ENCODE measurements around the gene JMJD7.

Gene JMJD7

GRCh38 chr15:41852736-41853590 lies 25.1 kb downstream of the JMJD7 start:
- Histone ChIP-seq H3K4me1 (ENCODE audit: insufficient read depth, low read length) (no peaks in the 10 kb centered on the region), H3K9me3 (ENCODE audit: insufficient read depth, low read length, severe bottlenecking) (no peaks in the 10 kb centered on the region), H3K36me3 (ENCODE audit: insufficient read depth, low read length) (0 out of 2 replicates have a peak, but pooled peaks cover 3% of the 10 kb centered on the region), H3K9ac (ENCODE audit: low read depth, low read length) (no peak overlapping the region), H3K27ac (ENCODE audit: low read length) (no peak overlapping the region), H3K27me3 (ENCODE audit: insufficient read depth, low read length, poor library complexity) (no peaks in the 10 kb centered on the region), H2AFZ (ENCODE audit: low read depth, low read length) (no peak overlapping the region), H3K4me3 (ENCODE audit: low read depth in 1 of 2, low read length in 2 of 2) (no peak overlapping the region), H3K4me2 (ENCODE audit: insufficient read depth, low read length) (no peak overlapping the region), H4K20me1 (ENCODE audit: insufficient read depth, low read length) (no peaks in the 10 kb centered on the region), H3K79me2 (ENCODE audit: insufficient read depth, low read length) (no peaks in the 10 kb centered on the region)
- no peak for DNase-seq
- no peak for ATAC-seq (ENCODE audit: insufficient read depth, low read depth)
- TF ChIP-seq CTCF (IDR thresholded peaks at IDR 0.05; ENCODE audit: borderline replicate concordance, extremely low read depth, low read length, poor library complexity, severe bottlenecking) (no peak), EZH2 (IDR thresholded peaks at IDR 0.05; ENCODE audit: borderline replicate concordance, low read depth, low read length, severe bottlenecking) (no peak)

- H3K9ac ChIP-seq (ENCODE audit: low read depth, low read length): no peak overlapping the region
- no peak for ATAC-seq (ENCODE audit: insufficient read depth, low read depth)
These were observed 25.9 kb downstream of the JMJD7 start for GRCh38 chr15:41853831-41854230.

GRCh38 chr15:41854443-41854842 lies 26.6 kb downstream of the JMJD7 start:
- H3K4me2 ChIP-seq (ENCODE audit: insufficient read depth, low read length): no peak overlapping the region
- H3K27ac ChIP-seq (ENCODE audit: low read length): no peak overlapping the region
- H3K9ac ChIP-seq (ENCODE audit: low read depth, low read length): no peak overlapping the region
- DNase-seq (no peak), ATAC-seq (ENCODE audit: insufficient read depth, low read depth) (no peak)
- no peak for TF ChIP-seq EZH2 (IDR thresholded peaks at IDR 0.05; ENCODE audit: borderline replicate concordance, low read depth, low read length, severe bottlenecking)
- TF ChIP-seq CTCF (IDR thresholded peaks at IDR 0.05; ENCODE audit: borderline replicate concordance, extremely low read depth, low read length, poor library complexity, severe bottlenecking): no peak
- H3K36me3 ChIP-seq (ENCODE audit: insufficient read depth, low read length): no peaks in the 10 kb centered on the region
- no peaks in the 10 kb centered on the region for H4K20me1 ChIP-seq (ENCODE audit: insufficient read depth, low read length)
- H3K27me3 ChIP-seq (ENCODE audit: insufficient read depth, low read length, poor library complexity): no peaks in the 10 kb centered on the region
- no peak overlapping the region for H2AFZ ChIP-seq (ENCODE audit: low read depth, low read length)
- no peaks in the 10 kb centered on the region for H3K9me3 ChIP-seq (ENCODE audit: insufficient read depth, low read length, severe bottlenecking)
- H3K4me1 ChIP-seq (ENCODE audit: insufficient read depth, low read length): no peaks in the 10 kb centered on the region
- H3K4me3 ChIP-seq (ENCODE audit: low read depth in 1 of 2, low read length in 2 of 2): no peak overlapping the region
- H3K79me2 ChIP-seq (ENCODE audit: insufficient read depth, low read length): no peaks in the 10 kb centered on the region

More at GRCh38 chr15:41853831-41854230, 25.9 kb downstream of the JMJD7 start:
- Histone ChIP-seq H4K20me1 (ENCODE audit: insufficient read depth, low read length) (no peaks in the 10 kb centered on the region), H3K79me2 (ENCODE audit: insufficient read depth, low read length) (no peaks in the 10 kb centered on the region), H3K36me3 (ENCODE audit: insufficient read depth, low read length) (no peaks in the 10 kb centered on the region), H3K4me3 (ENCODE audit: low read depth in 1 of 2, low read length in 2 of 2) (no peak overlapping the region), H3K4me1 (ENCODE audit: insufficient read depth, low read length) (no peaks in the 10 kb centered on the region), H3K4me2 (ENCODE audit: insufficient read depth, low read length) (no peak overlapping the region), H3K27me3 (ENCODE audit: insufficient read depth, low read length, poor library complexity) (no peaks in the 10 kb centered on the region), H2AFZ (ENCODE audit: low read depth, low read length) (no peak overlapping the region), H3K9me3 (ENCODE audit: insufficient read depth, low read length, severe bottlenecking) (no peaks in the 10 kb centered on the region), H3K27ac (ENCODE audit: low read length) (no peak overlapping the region)
- DNase-seq: no peak
- TF ChIP-seq EZH2 (IDR thresholded peaks at IDR 0.05; ENCODE audit: borderline replicate concordance, low read depth, low read length, severe bottlenecking): no peak
- no peak for TF ChIP-seq CTCF (IDR thresholded peaks at IDR 0.05; ENCODE audit: borderline replicate concordance, extremely low read depth, low read length, poor library complexity, severe bottlenecking)

All from DND-41 (cell line).